Measurements from ENCODE around the gene UBTF.
"Not testable (repeated sequence)": the region's sequence is repeated elsewhere in the genome, so short reads cannot be mapped to it uniquely, and the experiment has no call there.

The UBTF gene

GRCh38 chr17:44249501-44250246 lies 30.2 kb upstream of the UBTF start:
- in situ Hi-C loops (cut with HindIII; ENCODE audit: low sequenced_read_pairs): loop anchor here (10.0 kb wide), 1 partner anchor 65 kb away; no protein-coding TSS in a partner anchor

DNA sequence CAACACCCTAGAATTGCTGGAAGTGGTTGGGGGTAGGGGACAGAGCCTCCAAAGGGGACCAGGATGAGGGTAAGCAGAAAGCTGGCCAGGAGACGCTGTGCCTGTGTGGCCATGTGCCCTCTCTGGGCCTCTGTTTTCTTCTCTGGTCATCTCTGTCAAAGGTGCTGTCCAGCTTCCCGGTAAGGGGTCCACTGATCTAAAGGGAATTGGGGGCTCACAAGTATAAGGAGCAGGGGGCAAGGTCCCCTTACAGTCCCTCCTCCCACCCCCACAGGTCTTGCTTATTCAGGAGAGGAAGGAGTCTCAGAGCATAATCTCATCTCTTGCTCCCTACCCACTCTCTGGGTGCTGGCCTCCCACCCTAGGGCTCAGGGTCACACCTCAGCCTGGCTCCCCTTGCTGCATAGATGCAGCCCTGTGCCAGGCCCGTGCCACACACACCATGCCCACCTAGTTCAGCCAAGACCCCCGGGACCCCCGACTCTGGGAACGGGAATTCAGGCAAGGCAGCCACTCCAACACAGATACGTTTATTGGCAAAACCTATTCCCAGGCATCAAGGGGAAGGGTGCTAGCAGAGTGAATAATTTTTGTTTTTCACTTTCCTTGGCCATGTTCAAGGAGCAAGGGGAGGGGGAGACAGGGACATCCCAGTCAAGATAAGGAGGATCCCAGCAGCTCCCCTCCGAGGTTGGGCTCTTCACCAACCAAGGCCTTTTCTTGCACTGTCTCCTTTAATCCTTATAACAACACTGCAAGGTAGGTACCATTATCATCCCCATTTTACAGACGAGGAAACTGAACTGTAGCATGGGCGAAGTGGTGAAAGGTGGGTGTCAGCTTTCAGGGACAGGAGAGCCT lies 28.6 kb upstream of the UBTF start:
- in situ Hi-C loops (cut with HindIII; ENCODE audit: low sequenced_read_pairs): no loop called here

DNA sequence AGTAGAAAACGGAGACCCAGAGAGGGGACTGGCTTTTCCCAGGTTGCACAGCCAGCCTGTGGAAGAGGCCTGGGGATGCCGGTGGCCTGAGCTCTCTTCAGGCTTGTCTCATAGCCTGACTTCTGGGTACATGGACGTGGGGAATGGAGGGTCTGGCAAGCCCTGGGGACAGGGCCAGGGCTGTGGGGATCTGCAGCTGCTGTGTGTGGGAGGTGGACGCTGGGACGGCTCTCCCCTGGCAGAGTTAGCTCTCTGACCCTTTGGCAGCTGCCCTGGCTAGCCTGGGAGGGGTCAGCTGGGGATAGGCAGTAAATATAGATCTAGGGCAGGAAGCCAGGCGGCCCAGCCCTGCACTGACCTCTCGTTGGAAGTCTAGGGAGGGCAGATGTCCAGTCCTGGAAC lies 28.0 kb upstream of the UBTF start:
- in situ Hi-C loops (cut with HindIII; ENCODE audit: low sequenced_read_pairs): no loop called here

DNA sequence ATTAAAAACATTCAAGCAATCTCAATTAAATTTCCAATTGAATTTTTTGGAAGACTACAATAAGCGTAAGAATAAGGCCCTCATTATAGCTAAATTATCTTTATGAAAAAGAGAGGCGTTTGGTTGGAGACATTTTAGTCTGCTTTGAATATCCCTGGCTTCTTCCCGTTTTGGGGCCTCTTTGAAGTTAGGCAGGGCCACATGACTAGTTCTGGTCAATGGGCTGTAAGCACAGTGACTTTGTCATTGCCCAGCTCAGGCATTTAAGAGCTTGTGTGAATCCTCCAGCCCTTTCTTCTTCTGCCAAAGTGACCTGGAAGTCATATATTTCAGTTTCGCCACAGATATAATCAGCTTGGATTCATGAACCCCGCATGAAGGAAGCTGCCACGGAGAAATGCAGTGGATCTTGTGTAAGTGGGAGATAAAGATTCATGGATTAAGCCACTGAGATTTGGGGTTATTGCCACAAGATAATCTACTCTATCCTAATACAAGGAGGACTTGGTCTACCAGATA lies 21.7 kb upstream of the UBTF start:
- in situ Hi-C loops (cut with HindIII; ENCODE audit: low sequenced_read_pairs): no loop called here

DNA sequence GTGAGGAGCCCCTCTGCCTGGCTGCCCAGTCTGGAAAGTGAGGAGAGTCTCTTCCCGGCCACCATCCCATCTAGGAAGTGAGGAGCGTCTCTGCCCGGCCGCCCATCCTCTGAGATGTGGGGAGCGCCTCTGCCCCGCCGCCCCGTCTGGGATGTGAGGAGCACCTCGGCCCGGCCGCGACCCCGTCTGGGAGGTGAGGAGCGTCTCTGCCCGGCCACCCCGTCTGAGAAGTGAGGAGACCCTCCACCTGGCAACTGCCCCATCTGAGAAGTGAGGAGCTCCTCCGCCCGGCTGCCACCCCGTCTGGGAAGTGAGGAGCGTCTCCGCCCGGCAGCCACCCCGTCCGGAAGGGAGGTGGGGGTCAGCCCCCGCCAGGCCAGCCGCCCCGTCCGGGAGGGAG lies 18.4 kb upstream of the UBTF start:
- in situ Hi-C loops (cut with HindIII; ENCODE audit: low sequenced_read_pairs): not testable (repeated sequence)

DNA sequence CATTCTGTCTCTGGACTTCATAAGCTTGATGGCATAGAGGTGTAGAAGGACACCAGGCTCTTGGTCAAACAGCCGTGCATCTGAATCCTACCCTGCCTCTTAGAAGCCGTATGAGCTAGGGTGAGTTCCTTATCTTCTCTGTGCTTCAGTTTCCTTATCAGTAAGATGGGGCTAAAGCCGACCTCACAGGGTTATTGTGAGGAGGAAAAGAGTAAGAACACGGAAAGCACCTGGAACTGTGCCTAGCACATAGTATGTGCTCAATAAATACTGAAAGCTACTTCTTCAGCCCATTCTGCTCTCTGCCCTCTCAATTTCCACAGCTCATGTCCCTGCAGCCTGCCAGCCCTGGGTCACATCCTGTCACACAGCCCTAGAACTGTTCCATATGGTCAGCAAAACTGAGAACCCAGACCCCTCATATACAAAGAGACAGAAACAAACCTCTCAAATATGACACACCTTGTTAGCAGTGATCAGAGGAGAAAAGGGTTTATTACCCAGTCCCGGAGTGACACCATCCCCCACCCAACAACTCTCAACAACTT lies 17.0 kb upstream of the UBTF start:
- in situ Hi-C loops (cut with HindIII; ENCODE audit: low sequenced_read_pairs): no loop called here

- in situ Hi-C loops (cut with HindIII; ENCODE audit: low sequenced_read_pairs): no loop called here
Measured at GRCh38 chr17:44235583-44235936, 16.1 kb upstream of the UBTF start.

DNA sequence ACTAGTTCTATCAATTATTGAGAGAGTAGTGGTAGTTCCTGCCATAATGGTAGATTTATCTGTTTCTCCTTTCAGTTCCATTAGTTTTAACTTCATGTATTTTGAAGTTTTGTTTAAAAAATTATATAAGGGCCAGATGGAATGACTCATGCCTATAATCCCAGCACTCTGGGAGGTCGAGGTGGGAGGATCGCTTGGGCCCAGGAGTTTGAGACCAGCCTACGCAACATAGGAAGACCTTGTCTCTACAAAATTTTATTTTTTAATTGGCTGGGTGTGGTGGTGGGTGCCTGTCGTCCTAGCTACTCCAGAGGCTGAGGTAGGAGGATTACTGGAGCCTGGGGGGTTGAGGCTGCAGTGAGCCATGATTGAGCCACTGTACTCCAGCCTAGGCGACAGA lies 14.1 kb upstream of the UBTF start:
- in situ Hi-C loops (cut with HindIII; ENCODE audit: low sequenced_read_pairs): no loop called here

GRCh38 chr17:44232061-44232460 lies 12.6 kb upstream of the UBTF start:
- in situ Hi-C loops (cut with HindIII; ENCODE audit: low sequenced_read_pairs): no loop called here

- in situ Hi-C loops (cut with HindIII; ENCODE audit: low sequenced_read_pairs): no loop called here
Measured at GRCh38 chr17:44230140-44230539, 10.7 kb upstream of the UBTF start.

DNA sequence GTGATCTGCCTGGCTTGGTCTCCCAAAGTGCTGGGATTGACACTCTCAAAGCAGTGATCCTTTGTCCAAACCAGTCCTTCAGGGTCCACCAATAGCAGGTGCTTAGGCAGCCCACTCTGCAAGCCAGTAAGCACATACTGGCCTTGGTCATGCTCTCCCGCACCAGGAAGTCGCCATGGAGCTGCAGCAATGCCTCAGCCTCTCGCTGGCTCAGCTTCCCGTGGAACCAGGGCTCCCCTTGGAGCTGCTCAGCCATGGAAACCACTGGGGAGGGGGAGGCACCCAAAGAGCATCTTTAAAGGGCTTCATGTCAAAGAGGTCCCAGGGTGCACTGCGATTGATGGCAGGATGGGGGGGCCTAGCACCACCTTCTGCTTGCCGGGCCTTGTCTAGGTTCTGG lies 9.6 kb upstream of the UBTF start:
- in situ Hi-C loops (cut with HindIII; ENCODE audit: low sequenced_read_pairs): no loop called here

DNA sequence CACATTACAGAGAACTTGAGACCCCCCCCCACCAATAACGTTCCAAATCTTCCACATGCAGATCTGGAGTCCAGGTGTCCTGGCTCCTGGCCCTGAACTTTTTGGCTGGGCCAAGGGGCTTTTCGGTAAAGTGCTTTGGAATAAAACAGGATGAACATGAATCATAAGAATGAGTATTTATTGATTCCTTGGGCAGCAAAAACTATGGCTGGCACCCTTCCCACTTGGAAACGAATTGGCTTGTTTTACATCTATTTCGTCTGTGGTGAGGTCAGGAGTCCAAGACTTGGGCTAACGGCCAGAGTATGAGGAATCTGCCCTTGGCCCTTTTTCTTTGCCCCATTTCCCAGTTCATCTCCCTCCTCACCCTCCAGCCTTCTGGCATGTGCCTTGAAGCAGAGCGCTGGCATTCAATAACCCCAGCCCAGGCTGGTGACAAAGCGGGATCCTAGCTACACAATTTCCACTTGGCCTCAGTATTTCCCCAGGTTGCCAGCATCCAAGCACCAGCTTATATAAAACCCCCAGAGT lies 4.1 kb upstream of the UBTF start:
- in situ Hi-C loops (cut with HindIII; ENCODE audit: low sequenced_read_pairs): loop anchor here (5.0 to 25.0 kb wide), 2 partner anchors 49 to 414 kb away; no protein-coding TSS in a partner anchor

DNA sequence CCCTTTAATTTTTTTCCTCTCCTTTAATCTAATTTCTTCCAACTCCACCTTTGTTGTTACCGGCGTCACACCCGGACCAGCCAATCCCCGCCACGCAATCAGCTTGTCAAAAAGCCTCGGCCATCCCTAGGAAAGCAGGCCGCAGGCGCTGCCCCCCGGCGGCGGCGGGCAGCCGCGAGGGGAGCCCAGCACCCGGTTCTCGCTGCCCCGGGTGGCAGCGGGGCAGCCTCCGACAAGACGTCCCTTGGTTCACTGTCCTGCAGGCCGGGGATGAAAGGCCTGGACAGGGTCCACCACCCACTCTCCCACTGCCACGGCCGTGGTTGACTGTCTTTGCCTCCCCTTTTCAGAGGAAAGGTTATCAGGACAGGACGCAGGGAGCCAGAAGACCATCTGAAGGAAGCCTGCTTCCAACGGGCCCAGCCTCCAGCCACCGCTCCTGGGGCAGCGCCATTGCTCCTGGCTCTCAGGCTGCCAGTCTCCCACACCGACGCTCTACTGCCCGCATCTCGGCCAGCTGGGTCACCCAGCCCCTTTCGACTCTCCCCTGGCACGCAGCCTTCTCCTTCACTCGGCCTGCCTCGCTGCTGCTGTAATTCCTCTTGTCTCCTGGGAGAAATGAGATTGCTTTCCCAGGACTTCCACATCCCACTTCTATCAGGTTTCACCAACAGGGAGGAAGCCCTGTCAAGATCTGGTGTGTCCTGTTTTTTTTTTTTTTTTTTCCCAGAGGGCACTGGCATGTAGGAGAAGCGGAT lies 2.8 kb upstream of the UBTF start:
- in situ Hi-C loops (cut with HindIII; ENCODE audit: low sequenced_read_pairs): loop anchor here (5.0 to 25.0 kb wide), 2 partner anchors 50 to 415 kb away; no protein-coding TSS in a partner anchor

DNA sequence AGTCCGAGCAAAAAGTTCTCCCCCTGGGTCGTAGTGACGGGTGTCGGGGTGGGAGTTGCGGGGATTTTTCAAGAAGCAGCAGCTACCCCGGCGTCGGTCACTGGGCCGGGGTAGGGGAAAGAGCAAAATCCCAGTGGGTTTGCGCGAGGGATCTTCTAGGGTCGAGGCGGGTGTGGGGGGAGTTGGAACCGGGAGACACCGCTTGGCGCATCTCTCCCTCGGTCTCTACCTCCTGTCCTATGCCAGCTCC lies 2.3 kb upstream of the UBTF start:
- in situ Hi-C loops (cut with HindIII; ENCODE audit: low sequenced_read_pairs): loop anchor here (5.0 to 25.0 kb wide), 2 partner anchors 51 to 416 kb away; no protein-coding TSS in a partner anchor

DNA sequence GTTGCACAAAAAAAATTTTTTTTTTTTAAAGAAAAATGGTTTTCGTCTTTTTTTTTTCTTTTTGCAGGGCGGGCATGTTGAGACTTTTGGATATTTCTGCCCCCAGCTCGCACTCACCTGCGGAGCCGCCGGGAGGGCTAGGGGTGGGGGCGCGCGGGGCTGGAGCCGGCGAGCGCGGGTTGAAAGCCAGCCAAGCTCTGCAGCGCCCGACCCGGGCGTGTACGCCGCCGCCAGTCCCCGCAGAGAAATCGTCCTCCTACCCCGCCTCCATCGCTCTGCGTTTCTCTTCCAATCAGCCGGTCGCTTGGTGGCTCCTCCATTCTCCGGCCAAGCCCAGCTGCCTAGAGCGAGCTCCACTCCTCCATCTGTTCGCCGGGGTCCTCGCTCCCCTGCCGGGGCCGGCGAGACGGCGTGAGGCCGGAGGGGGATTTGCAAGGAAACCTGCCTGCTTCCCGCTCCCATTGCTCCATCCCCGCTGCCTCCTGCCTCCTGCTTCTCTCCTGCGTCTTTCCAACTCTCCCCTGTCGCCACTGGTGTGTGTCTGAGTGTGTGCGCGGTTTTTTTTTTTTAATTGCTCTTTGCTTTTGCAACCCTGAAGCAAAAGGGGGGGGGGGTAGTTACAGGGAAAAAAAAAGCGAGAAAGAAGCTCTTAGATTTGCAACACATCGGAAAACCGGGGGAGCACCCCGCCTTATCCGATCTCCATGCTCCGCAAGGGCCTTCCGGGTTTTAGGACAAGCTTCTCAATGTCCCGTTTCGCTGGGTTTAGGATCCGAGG lies 1.8 kb upstream of the UBTF start:
- in situ Hi-C loops (cut with HindIII; ENCODE audit: low sequenced_read_pairs): loop anchor here (5.0 to 25.0 kb wide), 2 partner anchors 51 to 416 kb away; no protein-coding TSS in a partner anchor

DNA sequence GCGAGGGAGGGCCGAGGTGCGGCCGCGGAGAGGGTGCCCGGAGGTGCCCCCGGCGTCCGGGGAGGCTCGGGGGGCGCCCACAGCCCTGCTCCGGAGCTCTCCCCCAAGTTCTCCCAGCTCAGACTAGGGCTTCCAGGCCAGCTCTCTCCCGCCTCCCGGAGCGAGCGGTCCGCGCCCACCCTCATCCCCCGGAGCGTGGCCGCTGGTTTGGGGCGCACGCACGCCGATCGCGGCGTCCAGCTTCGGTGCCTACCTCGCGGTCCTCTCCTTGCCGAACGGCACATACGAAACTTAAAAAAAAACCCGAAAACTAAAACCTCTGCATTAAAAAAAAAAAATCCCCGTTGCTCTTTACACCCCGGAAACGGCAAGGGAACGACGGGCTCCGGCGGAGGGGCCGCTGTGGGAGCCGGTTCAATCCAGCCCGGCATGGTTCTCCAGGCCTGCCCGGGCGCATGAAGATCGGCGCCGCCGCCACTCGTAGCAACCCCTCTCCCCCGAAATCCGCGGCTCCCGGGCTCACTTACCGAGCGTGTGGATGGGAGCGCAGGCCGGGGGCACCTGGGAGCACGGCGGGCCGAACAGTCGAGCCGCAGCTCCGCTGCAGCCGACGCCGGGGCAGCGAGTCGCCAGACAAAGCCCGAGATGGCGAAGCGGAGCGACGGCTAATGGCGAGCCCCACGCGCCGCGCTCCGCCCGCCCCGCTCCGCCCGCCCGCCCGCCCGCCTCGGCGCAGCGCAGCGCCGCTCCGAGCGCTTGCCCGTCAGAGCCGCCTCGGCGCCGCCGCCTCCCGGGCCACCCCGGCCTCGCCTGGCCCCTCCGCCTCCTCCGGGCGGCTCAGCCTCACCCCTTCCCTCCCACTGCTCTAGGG lies 973 bp upstream of the UBTF start:
- in situ Hi-C loops (cut with HindIII; ENCODE audit: low sequenced_read_pairs): loop anchor here (5.0 to 25.0 kb wide), 2 partner anchors 52 to 417 kb away; no protein-coding TSS in a partner anchor

DNA sequence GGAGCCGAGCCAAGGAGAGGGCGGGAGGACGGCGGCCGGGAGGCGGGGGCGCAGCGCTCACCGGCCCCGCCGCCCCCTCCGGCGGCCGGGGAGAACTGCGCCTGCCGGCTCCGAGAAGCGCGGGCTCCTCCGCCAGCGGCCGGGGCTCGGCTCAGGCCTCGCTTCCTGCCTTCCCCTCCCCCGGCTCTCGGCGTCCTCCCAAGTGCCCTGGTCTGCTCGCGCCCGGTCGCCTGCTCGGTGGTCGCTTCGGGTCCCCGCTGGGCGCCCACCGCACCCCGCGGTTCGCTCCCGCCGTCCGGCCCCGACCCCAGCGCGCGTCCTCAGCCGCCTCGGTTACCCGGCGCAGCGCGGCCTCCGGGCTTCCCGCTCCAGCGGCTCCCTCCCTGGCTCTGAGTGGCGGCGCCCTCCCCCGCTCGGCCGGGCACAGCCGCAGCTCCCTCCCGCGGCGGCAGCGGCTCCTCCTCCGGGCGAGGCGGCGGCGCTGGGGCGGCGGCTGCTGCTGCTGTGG lies 313 bp downstream of the UBTF start:
- in situ Hi-C loops (cut with HindIII; ENCODE audit: low sequenced_read_pairs): loop anchor here (25.0 kb wide), 1 partner anchor 418 kb away; no protein-coding TSS in a partner anchor

DNA sequence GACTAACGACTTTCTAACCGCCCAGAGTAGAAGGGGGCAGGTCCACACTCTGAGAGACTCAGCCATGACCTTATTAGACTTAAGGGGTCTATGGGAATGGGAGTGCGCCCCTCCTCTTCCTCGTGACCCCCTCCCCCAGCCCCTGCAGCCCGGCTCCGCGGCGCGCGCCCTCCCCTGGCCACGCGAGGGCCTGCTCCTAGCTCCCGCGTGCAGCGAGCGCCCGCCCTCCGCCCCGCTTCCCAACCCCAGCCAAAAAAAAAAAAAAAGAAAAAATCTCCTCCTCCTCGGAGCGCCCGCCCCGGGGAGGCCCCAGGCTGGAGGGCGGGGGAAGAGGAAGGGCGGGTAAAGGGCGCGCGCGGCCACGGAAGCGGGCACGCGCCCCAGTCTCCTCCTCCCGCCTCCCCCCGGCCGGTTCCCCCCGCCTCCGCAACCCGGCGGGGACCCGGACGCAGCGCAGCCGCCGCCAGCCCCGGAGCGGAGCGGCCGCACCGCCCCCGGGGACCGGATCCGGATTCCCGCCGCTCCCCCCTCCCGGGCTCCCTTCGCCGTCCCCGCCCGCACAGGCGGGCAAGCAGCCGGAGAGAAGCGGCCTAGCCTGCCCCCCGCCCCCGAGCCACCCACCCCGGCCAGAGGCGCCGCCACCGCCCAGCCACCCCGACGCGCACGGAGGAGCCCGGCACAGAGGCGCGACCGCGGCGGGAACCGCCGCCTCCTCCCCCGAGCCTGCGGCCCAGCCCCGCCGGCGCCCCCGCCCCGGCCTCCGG lies 949 bp downstream of the UBTF start:
- in situ Hi-C loops (cut with HindIII; ENCODE audit: low sequenced_read_pairs): loop anchor here (25.0 kb wide), 1 partner anchor 419 kb away; no protein-coding TSS in a partner anchor
